ENCODE data around the gene IGSF3.
"Not testable (repeated sequence)": the region's sequence is repeated elsewhere in the genome, so short reads cannot be mapped to it uniquely, and the experiment has no call there.

DNA sequence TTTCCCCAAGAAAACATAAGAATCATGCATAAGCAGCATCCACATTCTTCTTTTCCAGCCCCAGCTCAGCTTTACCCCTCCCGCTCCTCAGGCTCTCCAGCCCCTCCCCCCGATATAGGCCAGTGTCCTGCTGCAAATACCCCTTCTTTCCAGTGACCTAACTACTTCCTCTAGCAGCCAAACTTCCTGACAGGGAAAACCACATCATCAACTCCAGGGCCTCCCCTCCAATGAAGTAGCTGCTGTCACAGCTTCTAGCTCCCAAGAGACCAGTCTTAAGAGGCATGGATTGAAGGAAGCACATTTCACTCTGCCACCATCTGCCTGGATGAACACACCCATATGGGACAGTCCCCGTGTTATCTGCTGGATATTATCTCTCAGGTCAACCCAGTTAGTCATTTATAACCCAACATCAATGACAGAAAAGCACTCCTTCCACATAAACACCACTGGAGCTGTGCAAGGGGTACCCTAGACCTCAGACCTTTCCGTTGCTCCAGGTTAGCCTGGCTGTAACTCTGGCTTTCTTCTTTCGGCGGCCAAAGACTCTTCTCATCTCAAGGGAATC is 57.6 kb downstream of the IGSF3 start:
- TF ChIP-seq, protein P1, sequence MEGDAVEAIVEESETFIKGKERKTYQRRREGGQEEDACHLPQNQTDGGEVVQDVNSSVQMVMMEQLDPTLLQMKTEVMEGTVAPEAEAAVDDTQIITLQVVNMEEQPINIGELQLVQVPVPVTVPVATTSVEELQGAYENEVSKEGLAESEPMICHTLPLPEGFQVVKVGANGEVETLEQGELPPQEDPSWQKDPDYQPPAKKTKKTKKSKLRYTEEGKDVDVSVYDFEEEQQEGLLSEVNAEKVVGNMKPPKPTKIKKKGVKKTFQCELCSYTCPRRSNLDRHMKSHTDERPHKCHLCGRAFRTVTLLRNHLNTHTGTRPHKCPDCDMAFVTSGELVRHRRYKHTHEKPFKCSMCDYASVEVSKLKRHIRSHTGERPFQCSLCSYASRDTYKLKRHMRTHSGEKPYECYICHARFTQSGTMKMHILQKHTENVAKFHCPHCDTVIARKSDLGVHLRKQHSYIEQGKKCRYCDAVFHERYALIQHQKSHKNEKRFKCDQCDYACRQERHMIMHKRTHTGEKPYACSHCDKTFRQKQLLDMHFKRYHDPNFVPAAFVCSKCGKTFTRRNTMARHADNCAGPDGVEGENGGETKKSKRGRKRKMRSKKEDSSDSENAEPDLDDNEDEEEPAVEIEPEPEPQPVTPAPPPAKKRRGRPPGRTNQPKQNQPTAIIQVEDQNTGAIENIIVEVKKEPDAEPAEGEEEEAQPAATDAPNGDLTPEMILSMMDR (conservative IDR thresholded peaks at IDR 0.05; ENCODE audit: low read depth, low read length) = not testable (repeated sequence)
- TF ChIP-seq EZH2 (IDR thresholded peaks at IDR 0.05; ENCODE audit: borderline replicate concordance, low read depth, low read length, poor library complexity, severe bottlenecking) = not testable (repeated sequence)

All from A673 (cell line).